GM23338 (cell line): ENCODE results near the gene SNX7. TPM values are rescaled to one million over a fixed set of nuclear protein-coding genes. Genes with fewer than 3 reads are reported as not detected.

ENCODE experiments used
- ATAC-seq: fragments of 200-7000 bp; cut with Tn5 transposase; 3 replicates; pipeline ENCODE4 v1.9.1; 2020
- DNase-seq: peaks from one replicate; pipeline ENCODE4 v3.0.0-alpha.2; 2015; ENCODE audit warnings: low spot score
- H2AFZ ChIP-seq: fragments of 200-600 bp; sonication (generic); 2 replicates; pipeline ENCODE4 v1.8.0; 2016; ENCODE audit warnings: antibody characterized with exemption, mild to moderate bottlenecking, moderate library complexity
- H3F3A ChIP-seq: fragments of 200-600 bp; sonication (generic); replicated peaks from 2 replicates; pipeline ENCODE4 v1.8.0; 2017; ENCODE audit warnings: antibody characterized with exemption, mixed run types, low read depth
- H3K27ac ChIP-seq: fragments of 200-600 bp; sonication (generic); 2 replicates; pipeline ENCODE4 v1.6.1; 2016; ENCODE audit warnings: low read depth
- H3K27me3 ChIP-seq: fragments of 200-600 bp; sonication (generic); 2 replicates; pipeline ENCODE4 v1.8.0; 2016; ENCODE audit warnings: mild to moderate bottlenecking, mixed run types, moderate library complexity; ENCODE audit not compliant: insufficient read depth
- H3K36me3 ChIP-seq: fragments of 200-600 bp; sonication (generic); 2 replicates; pipeline ENCODE4 v1.8.0; 2016; ENCODE audit warnings: mild to moderate bottlenecking; ENCODE audit not compliant: insufficient read depth
- H3K4me1 ChIP-seq: fragments of 200-600 bp; sonication (generic); 2 replicates; pipeline ENCODE4 v1.8.0; 2016; ENCODE audit warnings: mild to moderate bottlenecking, moderate library complexity; ENCODE audit not compliant: insufficient read depth
- H3K4me2 ChIP-seq: fragments of 200-600 bp; sonication (generic); 2 replicates; pipeline ENCODE4 v1.7.1; 2017; ENCODE audit warnings: mixed run types
- H3K4me3 ChIP-seq: fragments of 200-600 bp; sonication (generic); 2 replicates; pipeline ENCODE4 v1.6.1; 2016; ENCODE audit warnings: mixed run types
- H3K79me2 ChIP-seq: fragments of 200-600 bp; sonication (generic); replicated peaks from 2 replicates; pipeline ENCODE4 v1.8.0; 2017; ENCODE audit warnings: mild to moderate bottlenecking; ENCODE audit not compliant: insufficient read depth
- H3K9me2 ChIP-seq: fragments of 200-600 bp; sonication (generic); 2 replicates; pipeline ENCODE4 v1.8.0; 2017; ENCODE audit not compliant: insufficient read depth
- H4K20me1 ChIP-seq: fragments of 200-600 bp; sonication (generic); replicated peaks from 2 replicates; pipeline ENCODE4 v1.8.0; 2017; ENCODE audit warnings: mild to moderate bottlenecking; ENCODE audit not compliant: insufficient read depth
- H3K27ac Mint-ChIP-seq: 2 replicates; pipeline ENCODE4 v1.8.0; 2020; ENCODE audit warnings: inconsistent platforms, mild to moderate bottlenecking, moderate library complexity, mixed read lengths
- H3K27me3 Mint-ChIP-seq: 3 replicates; pipeline ENCODE4 v1.8.0; 2022; ENCODE audit warnings: low read depth, mild to moderate bottlenecking, moderate library complexity, mixed read lengths, inconsistent platforms; ENCODE audit not compliant: insufficient read depth, poor library complexity
- H3K36me3 Mint-ChIP-seq: 3 replicates; pipeline ENCODE4 v1.8.0; 2021; ENCODE audit warnings: low read depth, mild to moderate bottlenecking, inconsistent platforms, moderate library complexity, mixed read lengths
- H3K4me1 Mint-ChIP-seq: 3 replicates; pipeline ENCODE4 v1.8.0; 2020; ENCODE audit warnings: mild to moderate bottlenecking, inconsistent platforms, mixed read lengths
- H3K4me3 Mint-ChIP-seq: 3 replicates; pipeline ENCODE4 v1.8.0; 2021; ENCODE audit warnings: moderate library complexity, mild to moderate bottlenecking, inconsistent platforms, mixed read lengths
- H3K9me3 Mint-ChIP-seq: 3 replicates; pipeline ENCODE4 v1.8.0; 2020; ENCODE audit warnings: moderate library complexity, mild to moderate bottlenecking, inconsistent platforms, mixed read lengths
- CREB1 ChIP-seq: fragments of 250-450 bp; sonication (Bioruptor Pico); IDR thresholded peaks from 2 replicates; pipeline ENCODE4 v1.5.0; 2020; ENCODE audit warnings: low read depth, mild to moderate bottlenecking, moderate library complexity
- CTCF ChIP-seq, 2 experiments: fragments of 200-600 bp in 1 of 2; sonication (generic) in 1 of 2; conservative IDR thresholded peaks; 2 replicates each; pipeline versions ENCODE4 v1.5.1 to v1.6.1; 2016 to 2017; ENCODE audit warnings: antibody characterized with exemption in 2 of 2, low read depth in 2 of 2, mild to moderate bottlenecking in 2 of 2, moderate library complexity in 1 of 2
- ETS1 ChIP-seq: IDR thresholded peaks from 2 replicates; pipeline ENCODE4 v1.6.1; 2016; ENCODE audit warnings: antibody characterized with exemption
- EZH2 ChIP-seq: fragments of 200-600 bp; sonication (generic); IDR thresholded peaks from one replicate; pipeline ENCODE4 v1.8.0; 2017; ENCODE audit warnings: antibody characterized with exemption, mild to moderate bottlenecking, low read depth; ENCODE audit not compliant: unreplicated experiment
- EZH2phosphoT487 ChIP-seq: fragments of 200-600 bp; sonication (generic); IDR thresholded peaks from one replicate; pipeline ENCODE4 v1.8.1; 2018; ENCODE audit warnings: antibody characterized with exemption; ENCODE audit not compliant: unreplicated experiment
- JUNB ChIP-seq: IDR thresholded peaks from one replicate; pipeline ENCODE4 v1.6.1; 2016; ENCODE audit warnings: antibody characterized with exemption; ENCODE audit not compliant: unreplicated experiment
- NANOG ChIP-seq: IDR thresholded peaks from 2 replicates; pipeline ENCODE4 v1.6.1; 2016; ENCODE audit warnings: antibody characterized with exemption, borderline replicate concordance
- POLR2AphosphoS5 ChIP-seq: IDR thresholded peaks from 2 replicates; pipeline ENCODE4 v1.6.1; 2016; ENCODE audit warnings: antibody characterized with exemption, low read depth
- REST ChIP-seq: IDR thresholded peaks from one replicate; pipeline ENCODE4 v1.6.1; 2018; ENCODE audit warnings: antibody characterized with exemption; ENCODE audit not compliant: unreplicated experiment
- STAT1 ChIP-seq: IDR thresholded peaks from one replicate; pipeline ENCODE4 v1.6.1; 2016; ENCODE audit warnings: antibody characterized with exemption; ENCODE audit not compliant: unreplicated experiment
- ZNF114 ChIP-seq: fragments of 250-450 bp; sonication (Bioruptor Pico); IDR thresholded peaks from 2 replicates; pipeline ENCODE4 v1.5.0; 2020; ENCODE audit warnings: mild to moderate bottlenecking, moderate library complexity
- ZNF331 ChIP-seq: fragments of 250-450 bp; sonication (Bioruptor Pico); IDR thresholded peaks from 2 replicates; pipeline ENCODE4 v1.5.0; 2020; ENCODE audit warnings: low read depth, mild to moderate bottlenecking, moderate library complexity
- ZNF462 ChIP-seq: fragments of 250-450 bp; sonication (Bioruptor Pico); IDR thresholded peaks from 2 replicates; pipeline ENCODE4 v1.5.0; 2020; ENCODE audit warnings: mild to moderate bottlenecking, moderate library complexity
- polyA plus RNA-seq: library from polyadenylated mRNA; unstranded; fragments of >200 nt; fragmentation: Nextera tagmentation; extraction: Ambion mirVana; gene quantifications from 2 replicates; pipeline ENCODE4 v1.2.1, GENCODE V29; 2016
- total RNA-seq: library from RNA; depleted of rRNA; stranded (reverse); fragments of >200 nt; shearing (Covaris generic); gene quantifications from 2 replicates; pipeline ENCODE4 v1.2.3, GENCODE V29; 2014

SNX7 gene
- total and polyA plus RNA-seq, 2 experiments from 2014 or later = 20.4 to 23.0 TPM

GRCh38 chr1:98781906-98782305, 120.4 kb downstream of the SNX7 start:
- Histone ChIP-seq H4K20me1 (no peaks in the 10 kb centered on the region), H3K4me1 (no peaks in the 10 kb centered on the region), H2AFZ (no peak overlapping the region), H3K27ac (no peak overlapping the region), H3K27me3 (no peaks in the 10 kb centered on the region), H3K9me2 (peaks cover 6% of the 10 kb centered on the region; the same call in 1 of the 2 replicates), H3K4me2 (no peak overlapping the region), H3K4me3 (no peak overlapping the region), H3K79me2 (no peaks in the 10 kb centered on the region), H3F3A (no peaks in the 10 kb centered on the region), H3K36me3 (no peaks in the 10 kb centered on the region; the same call in 1 of the 2 replicates)
- DNase-seq = no peak
- Mint-ChIP-seq H3K9me3 (peaks cover 19% of the 10 kb centered on the region; the same call in 2 of the 3 replicates), H3K36me3 (peaks cover 22% of the 10 kb centered on the region), H3K27me3 (no peaks in the 10 kb centered on the region), H3K27ac (no peak overlapping the region), H3K4me1 (peaks cover 2% of the 10 kb centered on the region; the same call in 1 of the 3 replicates), H3K4me3 (no peak overlapping the region)
- TF ChIP-seq CREB1 (CRISPR knock-in tag) (no peak), JUNB (no peak), ZNF331 (CRISPR knock-in tag) (no peak), ZNF114 (CRISPR knock-in tag) (no peak), EZH2 (no peak), POLR2AphosphoS5 (no peak), STAT1 (no peak), REST (no peak), NANOG (no peak), ETS1 (no peak), CTCF (conservative IDR thresholded peaks at IDR 0.05; ENCODE audit: low read depth in 2 of 2) (no peak), ZNF462 (CRISPR knock-in tag) (no peak), EZH2phosphoT487 (no peak)
- ATAC-seq = no peak
